ENCODE measurements around the gene SPINK4.

- TF ChIP-seq CTCF (IDR thresholded peaks at IDR 0.05) (no peak), EP300 (IDR thresholded peaks at IDR 0.05) (no peak), POLR2A (IDR thresholded peaks at IDR 0.05) (no peak)
Measured at GRCh38 chr9:33220681-33221567, 19.0 kb upstream of the SPINK4 start.
